Measurements from ENCODE around the gene EFCAB8.

DNA sequence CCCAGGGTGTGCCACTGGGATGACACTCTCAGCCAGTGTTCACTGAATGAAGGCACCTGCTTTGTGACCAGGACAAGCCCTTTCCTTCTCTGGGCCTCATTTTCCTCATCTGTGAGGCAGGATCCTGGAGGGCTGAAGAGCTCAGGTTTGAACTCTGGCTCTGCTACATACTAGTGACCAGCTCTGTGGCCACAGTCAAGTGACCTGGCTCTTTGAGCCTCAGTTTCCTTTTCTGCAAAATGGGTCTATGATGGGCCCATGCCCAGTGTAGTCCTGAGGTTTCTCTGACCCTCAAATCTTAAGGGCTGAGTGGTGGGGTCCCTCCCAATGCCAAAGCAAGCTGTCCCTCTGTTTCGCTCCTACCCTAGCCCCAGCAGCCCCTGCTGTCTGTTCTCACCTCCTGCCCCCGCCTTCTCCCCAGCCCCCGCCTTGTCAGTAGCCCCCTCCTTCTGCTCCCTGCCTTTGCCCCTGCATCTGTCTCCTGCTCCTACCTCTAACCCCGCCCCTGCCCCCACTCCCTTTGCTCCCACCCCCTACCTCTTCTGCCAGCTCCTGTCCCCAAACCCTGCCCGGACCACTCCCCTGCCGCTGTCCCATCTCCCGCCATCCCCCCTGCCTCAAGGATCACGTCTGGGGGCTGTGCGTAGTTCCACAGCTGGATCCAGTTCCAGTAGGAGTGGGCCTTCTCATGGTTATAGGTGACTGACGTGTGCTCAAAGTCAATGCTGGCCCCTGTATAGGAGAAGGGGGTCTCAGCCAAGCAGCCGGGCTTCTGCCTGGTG lies 128.5 kb downstream of the EFCAB8 start:
- TF ChIP-seq CTCF (conservative IDR thresholded peaks at IDR 0.05) = no peak
- no peak for TF ChIP-seq EZH2 (IDR thresholded peaks at IDR 0.05; ENCODE audit: low read depth)
